IMR-90 (cell line): ENCODE results near the gene GADL1. TPM values are rescaled to one million over a fixed set of nuclear protein-coding genes. Genes with fewer than 3 reads are reported as not detected.

ENCODE experiments used
- ATAC-seq: fragments of 200-7000 bp; cut with Tn5 transposase; 2 replicates; pipeline ENCODE4 v1.9.1; 2020; ENCODE audit warnings: low read depth, mild to moderate bottlenecking, moderate library complexity
- BruUV-seq: library from RNA; stranded (reverse); fragments of 400-500 nt; replicated peaks from 2 replicates; lab custom pipeline; 2021; lab: Mats Ljungman, UMichigan
- CTCF ChIA-PET: fragments of 300-600 bp; formaldehyde crosslinking; extraction: SDS; loops from one replicate; lab custom pipeline; 2021; ENCODE audit warnings: antibody characterized with exemption; lab: Yijun Ruan, JAX
- POLR2A ChIA-PET: fragments of 300-600 bp; sonication (Branson Sonifier 250); formaldehyde crosslinking; loops from one replicate; lab custom pipeline; 2022; ENCODE audit warnings: antibody characterized with exemption; ENCODE audit not compliant: unreplicated experiment; lab: Charles Lee
- DNase-seq: peaks from one replicate; pipeline ENCODE4 v3.0.0; 2013
- H2AFZ ChIP-seq: replicated peaks from 2 replicates; pipeline ENCODE3; 2013; ENCODE audit warnings: low read length, mild to moderate bottlenecking; ENCODE audit not compliant: poor library complexity
- H2AK5ac ChIP-seq: 2 replicates; pipeline ENCODE4 v1.6.1; 2013; ENCODE audit warnings: low read depth, low read length, inconsistent platforms
- H2AK9ac ChIP-seq: replicated peaks from 2 replicates; pipeline ENCODE3; 2013; ENCODE audit warnings: mild to moderate bottlenecking, low read depth, low read length, moderate library complexity; ENCODE audit not compliant: poor library complexity
- H2BK120ac ChIP-seq: 2 replicates; pipeline ENCODE4 v1.6.1; 2013; ENCODE audit warnings: low read depth, low read length, inconsistent platforms
- H2BK15ac ChIP-seq: 3 replicates; pipeline ENCODE4 v1.6.1; 2013; ENCODE audit warnings: low read depth, low read length, inconsistent platforms
- H2BK20ac ChIP-seq: 2 replicates; pipeline ENCODE4 v1.6.1; 2013; ENCODE audit warnings: low read depth, mild to moderate bottlenecking, inconsistent platforms, low read length, moderate library complexity
- H2BK5ac ChIP-seq: 2 replicates; pipeline ENCODE4 v1.6.1; 2013; ENCODE audit warnings: mild to moderate bottlenecking, low read depth, low read length, inconsistent platforms; ENCODE audit not compliant: poor library complexity, severe bottlenecking
- H3K14ac ChIP-seq: replicated peaks from 2 replicates; pipeline ENCODE4 v1.6.1; 2013; ENCODE audit warnings: low read depth, low read length, inconsistent platforms
- H3K18ac ChIP-seq: 2 replicates; pipeline ENCODE4 v1.6.1; 2013; ENCODE audit warnings: low read depth, low read length, control low read depth
- H3K23ac ChIP-seq: 2 replicates; pipeline ENCODE4 v1.6.1; 2013; ENCODE audit warnings: low read depth, low read length, inconsistent platforms
- H3K27ac ChIP-seq: 2 replicates; pipeline ENCODE4 v1.5.1; 2013; ENCODE audit warnings: mild to moderate bottlenecking, control low read depth, low read length; ENCODE audit not compliant: insufficient read depth
- H3K27me3 ChIP-seq: 2 replicates; pipeline ENCODE4 v1.6.1; 2013; ENCODE audit warnings: low read length; ENCODE audit not compliant: control insufficient read depth, insufficient read depth
- H3K36me3 ChIP-seq: 2 replicates; pipeline ENCODE4 v1.6.1; 2013; ENCODE audit warnings: low read length, mixed read lengths; ENCODE audit not compliant: control insufficient read depth, insufficient read depth
- H3K4ac ChIP-seq: 2 replicates; pipeline ENCODE4 v1.6.1; 2013; ENCODE audit warnings: low read depth, low read length, inconsistent platforms
- H3K4me1 ChIP-seq: 2 replicates; pipeline ENCODE4 v1.6.1; 2013; ENCODE audit warnings: low read length, mixed read lengths; ENCODE audit not compliant: control insufficient read depth, insufficient read depth
- H3K4me2 ChIP-seq: 2 replicates; pipeline ENCODE4 v1.6.1; 2013; ENCODE audit warnings: low read depth, mild to moderate bottlenecking, control low read depth, low read length, moderate library complexity
- H3K4me3 ChIP-seq: 2 replicates; pipeline ENCODE4 v1.5.1; 2013; ENCODE audit warnings: low read depth, mild to moderate bottlenecking, control low read depth, low read length, moderate library complexity; ENCODE audit not compliant: insufficient read depth
- H3K56ac ChIP-seq: 2 replicates; pipeline ENCODE4 v1.6.1; 2013; ENCODE audit warnings: low read length, inconsistent platforms; ENCODE audit not compliant: insufficient read depth; ENCODE audit errors: extremely low read depth
- H3K79me1 ChIP-seq, 2 experiments: 2 replicates each; pipeline ENCODE4 v1.6.1; 2013; ENCODE audit warnings: low read length in 2 of 2, inconsistent platforms in 1 of 2, low read depth in 1 of 2
- H3K9ac ChIP-seq: 2 replicates; pipeline ENCODE4 v1.6.1; 2013; ENCODE audit warnings: low read depth, low read length, control low read depth
- H3K9me1 ChIP-seq: 2 replicates; pipeline ENCODE4 v1.6.1; 2013; ENCODE audit warnings: low read length, inconsistent platforms; ENCODE audit not compliant: insufficient read depth
- H3K9me3 ChIP-seq: 2 replicates; pipeline ENCODE4 v1.6.1; 2013; ENCODE audit warnings: low read length; ENCODE audit not compliant: control insufficient read depth, insufficient read depth
- H4K20me1 ChIP-seq: 2 replicates; pipeline ENCODE4 v1.6.1; 2013; ENCODE audit warnings: low read length, inconsistent platforms; ENCODE audit not compliant: insufficient read depth
- H4K5ac ChIP-seq: 2 replicates; pipeline ENCODE4 v1.6.1; 2013; ENCODE audit warnings: mild to moderate bottlenecking, low read depth, low read length, control low read depth
- H4K8ac ChIP-seq, 2 experiments: 2 replicates each; pipeline ENCODE4 v1.6.1; 2013; ENCODE audit warnings: low read depth in 2 of 2, low read length in 2 of 2, control low read depth in 1 of 2, inconsistent platforms in 1 of 2
- H4K91ac ChIP-seq: 2 replicates; pipeline ENCODE4 v1.6.1; 2013; ENCODE audit warnings: low read depth, low read length, inconsistent platforms; ENCODE audit not compliant: insufficient read depth
- BHLHE40 ChIP-seq: fragments of 150-350 bp; IDR thresholded peaks from 2 replicates; pipeline ENCODE4 v1.6.1; 2016; ENCODE audit warnings: mild to moderate bottlenecking, low read depth, low read length
- CEBPB ChIP-seq: IDR thresholded peaks from 2 replicates; pipeline ENCODE4 v1.6.1; 2012; ENCODE audit warnings: low read depth, low read length, improper control_type of control experiment
- FOS ChIP-seq: fragments of 150-350 bp; IDR thresholded peaks from 2 replicates; pipeline ENCODE4 v1.6.1; 2016; ENCODE audit warnings: low read depth, low read length
- MAFK ChIP-seq: IDR thresholded peaks from 2 replicates; pipeline ENCODE4 v1.6.1; 2012; ENCODE audit warnings: low read depth, low read length, improper control_type of control experiment
- NFE2L2 ChIP-seq: fragments of 150-350 bp; IDR thresholded peaks from 2 replicates; pipeline ENCODE4 v1.6.1; 2016; ENCODE audit warnings: low read depth, mild to moderate bottlenecking, low read length
- RCOR1 ChIP-seq: IDR thresholded peaks from 2 replicates; pipeline ENCODE4 v1.6.1; 2012; ENCODE audit warnings: mild to moderate bottlenecking, low read length, improper control_type of control experiment; ENCODE audit not compliant: insufficient replicate concordance
- RFX5 ChIP-seq: IDR thresholded peaks from 2 replicates; pipeline ENCODE4 v1.8.0; 2012; ENCODE audit warnings: low read depth, mild to moderate bottlenecking, low read length, moderate library complexity
- dilution Hi-C: fragments of 300-500 bp; cut with HindIII; formaldehyde crosslinking; loops from one replicate; pipeline ENCODE4 v1.14.3; 2018; ENCODE audit warnings: low sequenced_read_pairs; ENCODE audit not compliant: unreplicated experiment
- in situ Hi-C: fragments of 300-500 bp; cut with MboI; formaldehyde crosslinking; loops from 3 replicates; pipeline ENCODE4 v1.14.3; 2019; ENCODE audit warnings: low sequenced_read_pairs, inconsistent platforms, mixed read lengths
- intact Hi-C: fragments of 100-400 bp; cut with micrococcal nuclease; formaldehyde crosslinking; loops from 2 replicates; pipeline ENCODE4 v1.10.0; 2022
- polyA plus RNA-seq, 3 experiments: library from polyadenylated mRNA; depleted of rRNA; stranded (reverse); fragments of >200 nt; gene quantifications; 2 replicates each; pipeline ENCODE4 v1.2.3, GENCODE V29; 2012; ENCODE audit warnings: low replicate concordance in 1 of 3
- total RNA-seq: library from RNA; depleted of rRNA; stranded (reverse); fragments of >200 nt; gene quantifications from 2 replicates; pipeline ENCODE4 v1.2.3, GENCODE V29; 2012
- TF ChIP-seq, protein P1 (sequence below): conservative IDR thresholded peaks from 2 replicates; pipeline ENCODE4 v1.5.1; 2012; ENCODE audit warnings: mild to moderate bottlenecking, low read depth, low read length, improper control_type of control experiment

Gene GADL1
- total and polyA plus RNA-seq, 2 of the 4 experiments (the other 2 are of a cell fraction) = not detected

DNA sequence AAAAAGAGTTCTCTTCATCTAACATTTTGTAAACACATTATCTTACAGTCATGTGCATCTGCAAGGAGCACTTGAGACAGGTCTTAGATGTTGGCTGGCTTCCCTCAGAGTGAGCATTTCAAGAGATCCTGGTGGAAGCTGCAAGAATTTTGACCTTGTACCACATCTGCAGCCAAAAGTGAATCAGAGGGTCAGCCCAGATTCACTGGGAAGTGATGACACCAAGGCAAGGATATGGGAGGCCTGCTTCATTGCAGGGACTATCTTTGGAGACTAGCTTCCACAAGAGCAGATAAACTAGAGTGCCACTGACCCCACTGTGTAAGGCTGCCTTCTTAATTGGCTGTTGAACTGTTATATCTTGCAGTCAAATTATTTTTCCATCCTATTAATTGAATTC lies 21.3 kb upstream of the GADL1 start:
- no peak overlapping the region for H4K91ac ChIP-seq
- ATAC-seq (no peak), DNase-seq (no peak)
- H3K4me1 ChIP-seq = no peaks in the 10 kb centered on the region
- H3K4ac ChIP-seq = no peak overlapping the region
- H3K18ac ChIP-seq = no peak overlapping the region
- H3K79me1 ChIP-seq = no peaks in the 10 kb centered on the region
- no peak overlapping the region for H2AK5ac ChIP-seq
- no peak overlapping the region for H3K56ac ChIP-seq
- no peak overlapping the region for H4K8ac ChIP-seq
- no peaks in the 10 kb centered on the region for H3K9me1 ChIP-seq
- H3K14ac ChIP-seq = no peak overlapping the region
- H3K36me3 ChIP-seq = no peaks in the 10 kb centered on the region
- no peak overlapping the region for H3K23ac ChIP-seq
- H3K9ac ChIP-seq = no peak overlapping the region
- no peak overlapping the region for H2BK120ac ChIP-seq
- no TSS peak for BruUV-seq
- no peak overlapping the region for H2AK9ac ChIP-seq
- intact Hi-C loops (no loop called here), dilution Hi-C loops (no loop called here), in situ Hi-C loops (no loop called here)
- no peak overlapping the region for H3K4me3 ChIP-seq
- no peak overlapping the region for H3K4me2 ChIP-seq
- no peaks in the 10 kb centered on the region; the same call in 1 of the 2 replicates for H3K9me3 ChIP-seq
- H2AFZ ChIP-seq = no peak overlapping the region
- H4K20me1 ChIP-seq = no peaks in the 10 kb centered on the region
- ChIA-PET POLR2A (no interaction called here), CTCF (no interaction called here)
- no peak overlapping the region for H2BK5ac ChIP-seq
- no peaks in the 10 kb centered on the region for H3K27me3 ChIP-seq
- H4K5ac ChIP-seq = no peak overlapping the region
- no peak overlapping the region for H2BK15ac ChIP-seq
- TF ChIP-seq FOS (no peak), BHLHE40 (no peak), RCOR1 (no peak), CEBPB (no peak), RFX5 (no peak), NFE2L2 (no peak), MAFK (no peak)
- TF ChIP-seq, protein P1, sequence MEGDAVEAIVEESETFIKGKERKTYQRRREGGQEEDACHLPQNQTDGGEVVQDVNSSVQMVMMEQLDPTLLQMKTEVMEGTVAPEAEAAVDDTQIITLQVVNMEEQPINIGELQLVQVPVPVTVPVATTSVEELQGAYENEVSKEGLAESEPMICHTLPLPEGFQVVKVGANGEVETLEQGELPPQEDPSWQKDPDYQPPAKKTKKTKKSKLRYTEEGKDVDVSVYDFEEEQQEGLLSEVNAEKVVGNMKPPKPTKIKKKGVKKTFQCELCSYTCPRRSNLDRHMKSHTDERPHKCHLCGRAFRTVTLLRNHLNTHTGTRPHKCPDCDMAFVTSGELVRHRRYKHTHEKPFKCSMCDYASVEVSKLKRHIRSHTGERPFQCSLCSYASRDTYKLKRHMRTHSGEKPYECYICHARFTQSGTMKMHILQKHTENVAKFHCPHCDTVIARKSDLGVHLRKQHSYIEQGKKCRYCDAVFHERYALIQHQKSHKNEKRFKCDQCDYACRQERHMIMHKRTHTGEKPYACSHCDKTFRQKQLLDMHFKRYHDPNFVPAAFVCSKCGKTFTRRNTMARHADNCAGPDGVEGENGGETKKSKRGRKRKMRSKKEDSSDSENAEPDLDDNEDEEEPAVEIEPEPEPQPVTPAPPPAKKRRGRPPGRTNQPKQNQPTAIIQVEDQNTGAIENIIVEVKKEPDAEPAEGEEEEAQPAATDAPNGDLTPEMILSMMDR = no peak
- no peak overlapping the region for H3K27ac ChIP-seq
- no peak overlapping the region for H2BK20ac ChIP-seq
